IPS-18c (cell line): ENCODE data around the gene SPTLC2.
A peak's percentile ranks its signal among the peaks of the same experiment; 100 is the strongest.

ENCODE experiments used
- H3K4me3 ChIP-seq: 2 replicates; pipeline ENCODE4 v1.7.0; 2013; ENCODE audit warnings: low read depth, mild to moderate bottlenecking, low read length, moderate library complexity; ENCODE audit not compliant: insufficient read depth
- H3K9me3 ChIP-seq: one replicate; pipeline ENCODE4 v1.6.1; 2013; ENCODE audit warnings: mild to moderate bottlenecking, low read length, moderate library complexity; ENCODE audit not compliant: control insufficient read depth, insufficient read depth

SPTLC2 gene

GRCh38 chr14:77503138-77503537 is 113.3 kb downstream of the SPTLC2 start:
- H3K9me3 ChIP-seq, result peaks cover 4% of the 10 kb centered on the region

GRCh38 chr14:77502109-77502782 is 114.2 kb downstream of the SPTLC2 start:
- H3K4me3 ChIP-seq, result no peak overlapping the region
- peaks cover 4% of the 10 kb centered on the region for H3K9me3 ChIP-seq

More at GRCh38 chr14:77503138-77503537, 113.3 kb downstream of the SPTLC2 start:
- H3K4me3 ChIP-seq, result no peak overlapping the region

DNA sequence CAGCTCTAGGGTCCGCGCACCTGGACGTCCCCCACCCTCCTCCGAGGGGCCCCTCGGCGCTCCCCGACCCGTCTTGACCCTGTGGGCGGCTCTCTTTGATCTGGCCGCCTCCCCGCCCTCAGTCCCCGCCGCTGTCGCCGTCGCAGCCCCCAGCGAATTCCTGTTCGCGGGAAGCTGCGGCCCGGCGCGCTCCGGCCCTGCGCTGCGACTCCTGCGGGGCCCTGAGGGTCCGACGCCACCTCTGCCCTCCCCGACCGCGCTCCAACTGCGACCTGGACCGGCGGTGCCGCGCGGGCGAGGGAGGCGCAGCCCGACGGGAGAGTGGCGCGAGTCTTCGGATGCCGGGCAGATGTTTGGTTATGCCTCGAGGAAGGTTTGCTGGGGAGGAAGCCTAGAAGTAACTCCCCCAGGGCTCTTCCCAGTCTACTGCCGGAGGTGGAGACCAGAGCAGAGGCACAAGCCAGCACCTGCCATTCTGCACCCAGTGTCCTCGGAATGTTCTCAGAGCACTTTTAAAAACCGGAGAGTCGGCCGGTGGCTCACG is 117.4 kb downstream of the SPTLC2 start:
- H3K9me3 ChIP-seq, result peaks cover 2% of the 10 kb centered on the region
- peak overlapping the region; percentile 66 for H3K4me3 ChIP-seq

DNA sequence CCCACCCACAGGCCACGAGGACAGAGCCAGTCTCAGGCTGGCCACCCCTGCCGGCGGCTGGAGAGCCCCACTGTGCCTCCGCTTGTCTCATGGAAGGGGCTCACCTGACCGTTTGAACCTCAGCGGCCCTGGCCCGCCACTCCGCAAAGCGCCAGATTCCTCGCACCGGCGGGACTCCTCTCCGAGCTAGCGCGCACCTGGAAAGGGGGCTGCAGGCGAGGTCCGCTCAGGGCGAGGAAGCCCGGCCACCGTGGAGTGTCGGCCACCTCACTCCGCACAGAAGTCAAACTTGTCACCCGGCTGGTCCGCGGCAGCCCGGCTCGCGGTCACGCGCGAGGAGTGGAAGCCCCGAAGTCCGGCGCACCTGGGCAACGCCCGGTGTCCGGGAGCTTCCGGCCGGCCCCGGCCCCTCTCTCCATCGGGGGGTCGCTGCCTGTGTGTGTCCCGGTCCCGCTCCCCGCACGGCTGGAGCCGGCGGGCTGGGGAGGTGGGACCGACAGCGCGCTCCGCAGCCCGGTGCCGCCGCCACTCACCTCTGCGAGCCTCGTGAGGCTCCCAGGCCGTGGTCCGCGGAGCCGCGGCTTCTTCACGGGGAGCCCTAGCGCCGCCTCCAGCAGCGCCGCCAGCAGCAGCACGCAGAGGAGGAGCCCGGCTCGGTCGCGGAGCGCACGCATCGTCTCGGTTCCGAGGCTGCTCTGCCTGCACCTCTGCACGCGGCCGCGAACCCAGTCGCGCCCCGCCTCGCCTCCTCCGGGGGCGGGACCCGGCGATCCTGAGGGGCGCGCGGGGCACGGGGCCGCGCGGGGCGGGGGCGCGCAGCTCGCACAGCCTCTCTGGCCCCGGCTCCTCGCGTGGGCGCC is 118.1 kb downstream of the SPTLC2 start, which contains the start of gene ISM2:
ISM2 (minus strand) TSS at position 697 of the 860 bp plus-strand sequence; CDS start at position 674, 23 bp downstream.
- Histone ChIP-seq H3K9me3 (peaks cover 2% of the 10 kb centered on the region), H3K4me3 (peak within 1 kb of the TSS; percentile 66)

DNA sequence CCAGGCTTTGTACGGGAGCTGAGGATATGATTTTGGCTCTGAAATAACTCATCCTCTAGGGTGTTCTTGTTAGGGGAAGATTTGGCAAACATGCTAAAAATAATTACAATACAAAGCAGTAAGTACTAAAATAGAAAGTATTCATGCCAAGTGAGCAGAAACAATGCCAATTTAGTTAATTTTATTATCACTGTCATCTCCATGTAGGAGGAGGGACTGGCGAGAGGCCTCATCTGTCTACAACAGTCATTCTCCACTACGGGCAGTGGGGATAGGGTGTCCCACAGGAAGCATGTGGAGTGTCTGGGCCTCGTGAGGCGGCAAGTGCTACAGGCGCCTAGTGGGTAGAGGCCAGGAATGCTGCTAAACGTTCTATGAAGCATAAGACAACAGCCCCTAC is 121.1 kb downstream of the SPTLC2 start:
- H3K4me3 ChIP-seq, result no peak overlapping the region
- H3K9me3 ChIP-seq, result peaks cover 2% of the 10 kb centered on the region

- no peak overlapping the region for H3K4me3 ChIP-seq
- peaks cover 2% of the 10 kb centered on the region for H3K9me3 ChIP-seq
Observed at GRCh38 chr14:77491056-77491455, 125.4 kb downstream of the SPTLC2 start.

GRCh38 chr14:77490347-77490986 is 126.0 kb downstream of the SPTLC2 start:
- peaks cover under 1% of the 10 kb centered on the region for H3K9me3 ChIP-seq
- no peak overlapping the region for H3K4me3 ChIP-seq

DNA sequence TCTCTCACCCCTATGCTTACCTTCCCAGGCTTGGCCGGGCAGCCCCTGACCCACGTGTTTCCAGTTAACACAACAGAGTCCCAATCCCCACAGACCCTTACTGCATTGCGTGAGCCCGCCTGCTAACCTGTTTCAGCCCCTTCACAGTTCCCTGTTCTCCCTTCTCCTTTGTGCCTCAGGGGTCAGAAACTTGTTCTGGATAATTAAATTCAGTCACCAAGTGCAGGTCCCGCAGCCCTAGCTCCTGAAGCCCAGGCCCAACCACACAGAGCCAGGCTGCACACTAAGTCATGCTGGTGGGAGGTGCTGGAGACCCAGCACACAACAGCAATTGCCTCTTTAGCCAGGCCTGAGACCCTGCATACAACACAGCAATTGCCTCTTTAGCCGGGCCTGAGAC is 127.4 kb downstream of the SPTLC2 start:
- Histone ChIP-seq H3K4me3 (no peak overlapping the region), H3K9me3 (no peaks in the 10 kb centered on the region)

- H3K4me3 ChIP-seq, result no peak overlapping the region
- H3K9me3 ChIP-seq, result no peaks in the 10 kb centered on the region
Observed at GRCh38 chr14:77488558-77488957, 127.9 kb downstream of the SPTLC2 start.

- no peaks in the 10 kb centered on the region for H3K9me3 ChIP-seq
- no peak overlapping the region for H3K4me3 ChIP-seq
Observed at GRCh38 chr14:77485901-77486678, 130.3 kb downstream of the SPTLC2 start.

- Histone ChIP-seq H3K4me3 (no peak overlapping the region), H3K9me3 (no peaks in the 10 kb centered on the region)
Observed at GRCh38 chr14:77485256-77485655, 131.2 kb downstream of the SPTLC2 start.

- Histone ChIP-seq H3K4me3 (no peak overlapping the region), H3K9me3 (no peaks in the 10 kb centered on the region)
Observed at GRCh38 chr14:77482422-77482821, 134.0 kb downstream of the SPTLC2 start.

DNA sequence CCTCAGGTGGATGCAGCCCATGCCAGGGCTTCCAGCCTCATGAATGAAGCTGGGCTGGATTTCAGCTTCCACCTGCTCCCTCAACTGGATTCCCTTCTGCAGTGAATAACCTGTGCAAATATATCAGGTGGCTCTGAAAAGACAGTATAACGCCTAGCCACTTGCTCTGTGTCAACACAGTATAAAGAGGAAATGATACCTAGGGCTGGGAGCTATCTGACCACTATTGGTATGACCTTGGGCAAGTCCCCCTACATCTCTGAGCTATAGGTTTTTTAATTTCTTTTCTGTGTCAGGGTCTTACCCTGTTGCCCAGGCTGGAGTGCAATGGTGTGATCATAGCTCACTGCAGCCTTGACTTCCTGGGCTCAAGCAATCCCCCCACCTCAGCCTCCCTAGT is 137.6 kb downstream of the SPTLC2 start:
- Histone ChIP-seq H3K4me3 (no peak overlapping the region), H3K9me3 (no peaks in the 10 kb centered on the region)

- no peaks in the 10 kb centered on the region for H3K9me3 ChIP-seq
- no peak overlapping the region for H3K4me3 ChIP-seq
Observed at GRCh38 chr14:77478029-77478428, 138.4 kb downstream of the SPTLC2 start.

DNA sequence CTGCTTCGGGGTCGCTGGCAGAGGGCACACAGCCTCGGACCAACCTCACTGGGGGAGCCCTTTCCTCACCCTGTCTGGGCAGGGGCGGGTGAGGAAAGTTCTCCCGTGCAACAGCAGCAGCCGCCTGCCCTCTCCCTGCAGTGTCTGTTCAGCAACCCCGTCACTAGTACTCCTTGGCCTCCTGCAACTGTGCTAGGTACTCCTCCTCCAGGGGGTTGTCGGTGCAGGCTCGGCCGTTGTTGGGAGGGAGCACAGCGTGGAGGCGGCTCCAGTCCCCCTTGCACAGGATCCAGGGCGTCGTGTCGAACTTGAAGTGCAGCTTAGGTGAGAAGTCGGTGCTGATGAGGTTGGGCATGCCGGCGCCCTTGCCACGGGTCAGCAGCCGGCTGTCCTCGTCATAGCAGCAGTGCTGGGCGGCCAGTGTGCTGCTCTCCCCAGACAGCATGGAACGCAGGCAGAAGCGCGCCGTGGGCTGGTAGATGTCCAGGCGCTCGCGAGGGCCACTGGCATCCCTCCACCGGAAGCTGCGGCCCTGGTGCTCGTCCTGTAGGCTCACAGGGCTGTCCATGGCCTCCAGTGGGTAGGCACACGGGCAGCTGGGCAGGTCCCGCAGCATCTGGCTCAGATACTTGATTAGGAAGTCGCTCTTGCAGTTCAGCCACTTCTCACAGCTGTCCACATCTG is 140.9 kb downstream of the SPTLC2 start:
- Histone ChIP-seq H3K9me3 (no peaks in the 10 kb centered on the region), H3K4me3 (no peak overlapping the region)

GRCh38 chr14:77474479-77475177 is 141.8 kb downstream of the SPTLC2 start:
- Histone ChIP-seq H3K9me3 (no peaks in the 10 kb centered on the region), H3K4me3 (no peak overlapping the region)
